Endothelial cell of umbilical vein (primary cell): ENCODE measurements around the gene TGIF1.

ENCODE experiments used
- CTCF ChIP-seq, 2 donors: IDR thresholded peaks; 1 replicate in 1 of 2; 2 replicates in 1 of 2; pipeline ENCODE4 v1.5.1; 2011; ENCODE audit warnings: low read length in 2 of 2, mild to moderate bottlenecking in 2 of 2, moderate library complexity in 2 of 2, control low read depth in 1 of 2, inconsistent platforms in 1 of 2, low read depth in 1 of 2; ENCODE audit not compliant: insufficient read depth in 1 of 2; ENCODE audit errors: extremely low read depth in 1 of 2
- EZH2 ChIP-seq: IDR thresholded peaks from 2 replicates; pipeline ENCODE4 v1.6.1; 2012; ENCODE audit warnings: borderline replicate concordance, low read depth, mild to moderate bottlenecking, moderate library complexity, low read length, inconsistent platforms; ENCODE audit not compliant: severe bottlenecking
- FOS ChIP-seq: IDR thresholded peaks from 2 replicates; pipeline ENCODE4 v1.6.1; 2011; ENCODE audit warnings: mild to moderate bottlenecking, low read length, moderate library complexity, borderline replicate concordance; ENCODE audit not compliant: insufficient read depth
- MAX ChIP-seq: IDR thresholded peaks from 2 replicates; pipeline ENCODE4 v1.6.1; 2011; ENCODE audit not compliant: insufficient read depth, insufficient read length
- MYC ChIP-seq: IDR thresholded peaks from one replicate; pipeline ENCODE4 v1.6.1; 2011; ENCODE audit warnings: mild to moderate bottlenecking, low read depth, low read length
- POLR2A ChIP-seq: IDR thresholded peaks from 2 replicates; pipeline ENCODE4 v1.6.1; 2012; ENCODE audit warnings: low read depth, mild to moderate bottlenecking, control low read depth, low read length
- POLR2AphosphoS5 ChIP-seq: IDR thresholded peaks from 2 replicates; pipeline ENCODE4 v1.6.1; 2012; ENCODE audit warnings: low read depth, mild to moderate bottlenecking, control low read depth, low read length, moderate library complexity; ENCODE audit not compliant: insufficient read depth

GRCh38 chr18:3424280-3424890, 25.6 kb upstream of the TGIF1 start:
- no peak for TF ChIP-seq CTCF (IDR thresholded peaks at IDR 0.05; ENCODE audit: extremely low read depth in 1 of 2, insufficient read depth in 1 of 2, low read depth in 1 of 2, low read length in 2 of 2)
- no peak for TF ChIP-seq POLR2A
- TF ChIP-seq POLR2AphosphoS5: no peak
- no peak for TF ChIP-seq MYC
- no peak for TF ChIP-seq FOS
- no peak for TF ChIP-seq EZH2
- no peak for TF ChIP-seq MAX
